ENCODE measurements around the gene STX10.
A peak's percentile ranks its signal among the peaks of the same experiment; 100 is the strongest.

The STX10 gene

GRCh38 chr19:13154911-13155471 is 4.8 kb upstream of the STX10 start:
- peak overlapping the region; percentile 88 to 99 (median 95) for H3K4me2 ChIP-seq
- no peaks in the 10 kb centered on the region for H3K27me3 ChIP-seq
- H3K4me1 ChIP-seq, result peaks cover 40 to 50% (median 43%) of the 10 kb centered on the region in 10 experiments
- peak overlapping the region; percentile 90 to 99 (median 96) for H3K27ac ChIP-seq
- no peak for TF ChIP-seq Cebpa-rat (IDR thresholded peaks at IDR 0.05)
- peak overlapping the region; percentile 92 to 100 (median 97) for H3K9ac ChIP-seq
- H3K9me3 ChIP-seq (replicated peaks in 1 of 11), result peaks cover 0 to 7% (median 0%) of the 10 kb centered on the region in 11 experiments; a peak in 5 of 22 replicates
- H3K4me3 ChIP-seq, result peak overlapping the region; percentile 91 to 100 (median 99)
- H3K36me3 ChIP-seq, result peaks cover 7 to 20% (median 13%) of the 10 kb centered on the region in 11 experiments; a peak in 21 of 22 replicates
- peaks cover 23 to 40% (median 26%) of the 10 kb centered on the region in 11 experiments for H4K20me1 ChIP-seq

- H3K36me3 ChIP-seq, result peaks cover 7 to 20% (median 13%) of the 10 kb centered on the region in 11 experiments; a peak in 21 of 22 replicates
- H3K27me3 ChIP-seq, result no peaks in the 10 kb centered on the region
- H3K9ac ChIP-seq, result peak overlapping the region; percentile 92 to 100 (median 97)
- H3K4me2 ChIP-seq, result peak overlapping the region; percentile 88 to 99 (median 95)
- peak overlapping the region; percentile 91 to 100 (median 99) for H3K4me3 ChIP-seq
- peaks cover 37 to 48% (median 41%) of the 10 kb centered on the region in 10 experiments for H3K4me1 ChIP-seq
- peak overlapping the region; percentile 90 to 99 (median 96) for H3K27ac ChIP-seq
- peaks cover 0 to 7% (median 0%) of the 10 kb centered on the region in 11 experiments; a peak in 5 of 22 replicates for H3K9me3 ChIP-seq (replicated peaks in 1 of 11)
- peaks cover 23 to 40% (median 26%) of the 10 kb centered on the region in 11 experiments for H4K20me1 ChIP-seq
- peak in 4 of 11 experiments; percentile 16 to 57 (median 43); a peak in 4 of 22 replicates for TF ChIP-seq Cebpa-rat (IDR thresholded peaks at IDR 0.05)
Measured at GRCh38 chr19:13154241-13154778, 4.1 kb upstream of the STX10 start.

- Histone ChIP-seq H3K9ac (peak overlapping the region; percentile 92 to 100 (median 97)), H3K27me3 (no peaks in the 10 kb centered on the region), H3K27ac (peak overlapping the region; percentile 90 to 99 (median 96)), H3K9me3 (replicated peaks in 1 of 11) (peaks cover 0 to 7% (median 0%) of the 10 kb centered on the region in 11 experiments; a peak in 5 of 22 replicates), H4K20me1 (peaks cover 23 to 40% (median 26%) of the 10 kb centered on the region in 11 experiments), H3K4me2 (peak overlapping the region; percentile 88 to 99 (median 95)), H3K36me3 (peaks cover 7 to 20% (median 13%) of the 10 kb centered on the region in 11 experiments; a peak in 21 of 22 replicates), H3K4me1 (peaks cover 37 to 48% (median 41%) of the 10 kb centered on the region in 10 experiments), H3K4me3 (peak overlapping the region; percentile 91 to 100 (median 99))
- TF ChIP-seq Cebpa-rat (IDR thresholded peaks at IDR 0.05), result no peak
Measured at GRCh38 chr19:13153569-13154240, 3.5 kb upstream of the STX10 start.

DNA sequence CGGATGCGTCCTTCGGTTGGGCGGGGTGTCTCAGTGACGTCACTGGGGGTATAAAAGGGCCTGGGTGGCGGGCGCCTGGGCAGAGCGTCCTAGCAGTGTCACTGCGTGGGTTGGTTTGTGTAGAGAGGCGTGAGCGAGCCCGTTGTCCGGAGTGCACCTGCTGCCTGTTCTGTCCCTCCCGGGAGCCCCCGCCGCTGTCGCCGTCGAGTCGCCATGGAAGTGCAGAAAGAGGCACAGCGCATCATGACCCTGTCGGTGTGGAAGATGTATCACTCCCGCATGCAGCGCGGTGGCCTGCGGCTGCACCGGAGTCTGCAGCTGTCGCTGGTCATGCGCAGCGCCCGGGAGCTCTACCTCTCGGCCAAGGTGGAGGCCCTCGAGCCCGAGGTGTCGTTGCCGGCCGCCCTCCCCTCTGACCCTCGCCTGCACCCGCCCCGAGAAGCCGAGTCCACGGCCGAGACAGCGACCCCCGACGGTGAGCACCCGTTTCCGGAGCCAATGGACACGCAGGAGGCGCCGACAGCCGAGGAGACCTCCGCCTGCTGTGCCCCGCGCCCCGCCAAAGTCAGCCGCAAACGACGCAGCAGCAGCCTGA is 2.9 kb upstream of the STX10 start:
- H3K27me3 ChIP-seq, result no peaks in the 10 kb centered on the region
- peaks cover 37 to 48% (median 41%) of the 10 kb centered on the region in 10 experiments for H3K4me1 ChIP-seq
- peak overlapping the region; percentile 90 to 99 (median 96) for H3K27ac ChIP-seq
- TF ChIP-seq Cebpa-rat (IDR thresholded peaks at IDR 0.05), result no peak
- peak overlapping the region; percentile 92 to 100 (median 97) for H3K9ac ChIP-seq
- peak overlapping the region; percentile 86 to 99 (median 94) for H3K4me2 ChIP-seq
- peaks cover 7 to 20% (median 13%) of the 10 kb centered on the region in 11 experiments; a peak in 21 of 22 replicates for H3K36me3 ChIP-seq
- peaks cover 0 to 7% (median 0%) of the 10 kb centered on the region in 11 experiments; a peak in 5 of 22 replicates for H3K9me3 ChIP-seq (replicated peaks in 1 of 11)
- H4K20me1 ChIP-seq, result peaks cover 23 to 40% (median 26%) of the 10 kb centered on the region in 11 experiments
- peak overlapping the region; percentile 91 to 100 (median 99) for H3K4me3 ChIP-seq

DNA sequence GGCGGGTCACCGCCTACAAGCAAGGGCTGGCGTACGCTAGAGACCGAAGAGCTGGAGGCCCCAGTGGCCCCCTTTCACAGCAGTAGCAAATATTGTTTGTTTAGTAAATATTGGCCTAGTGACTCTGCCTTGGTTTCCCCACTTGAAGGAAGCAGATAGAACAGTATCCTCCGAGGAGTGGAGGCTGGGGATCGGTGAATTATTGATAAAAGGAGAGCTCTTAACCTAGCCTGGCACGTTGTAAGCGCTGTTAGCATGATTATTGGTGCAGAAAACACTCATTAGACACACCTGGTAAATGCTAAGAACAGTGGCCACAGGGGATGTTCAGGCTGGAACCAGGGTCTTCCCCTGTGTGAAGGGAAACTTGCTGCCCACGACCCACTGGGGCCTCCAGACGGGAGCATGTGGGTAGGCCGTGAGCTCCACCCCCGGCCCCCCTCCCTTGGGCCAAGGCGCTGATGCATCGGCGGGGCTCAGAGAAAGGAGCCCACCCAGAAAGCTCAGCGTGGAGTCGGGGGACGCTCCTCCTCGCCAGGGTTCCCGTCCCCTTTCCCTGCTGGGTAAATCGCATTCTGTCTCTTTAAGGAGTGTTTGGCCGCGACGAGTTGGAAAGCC is 2.3 kb upstream of the STX10 start:
- Histone ChIP-seq H3K9ac (peak overlapping the region; percentile 92 to 100 (median 97)), H3K4me2 (peak overlapping the region; percentile 86 to 99 (median 94)), H3K27me3 (no peaks in the 10 kb centered on the region), H4K20me1 (peaks cover 23 to 40% (median 26%) of the 10 kb centered on the region in 11 experiments), H3K4me1 (peaks cover 37 to 48% (median 41%) of the 10 kb centered on the region in 10 experiments), H3K36me3 (peaks cover 7 to 20% (median 13%) of the 10 kb centered on the region in 11 experiments; a peak in 21 of 22 replicates), H3K4me3 (peak overlapping the region; percentile 91 to 100 (median 99)), H3K27ac (peak overlapping the region; percentile 90 to 99 (median 96)), H3K9me3 (replicated peaks in 1 of 11) (peaks cover 0 to 7% (median 0%) of the 10 kb centered on the region in 11 experiments; a peak in 5 of 22 replicates)
- TF ChIP-seq Cebpa-rat (IDR thresholded peaks at IDR 0.05), result no peak

GRCh38 chr19:13151605-13152355 is 1.6 kb upstream of the STX10 start:
- Histone ChIP-seq H3K4me2 (peak overlapping the region; percentile 88 to 99 (median 96)), H3K27ac (peak overlapping the region; percentile 94 to 99 (median 97)), H3K27me3 (no peaks in the 10 kb centered on the region), H4K20me1 (peaks cover 23 to 39% (median 26%) of the 10 kb centered on the region in 11 experiments), H3K9ac (peak overlapping the region; percentile 94 to 100 (median 98)), H3K4me3 (peak overlapping the region; percentile 94 to 100 (median 99)), H3K36me3 (peaks cover 7 to 20% (median 13%) of the 10 kb centered on the region in 11 experiments; a peak in 21 of 22 replicates), H3K4me1 (peaks cover 37 to 47% (median 41%) of the 10 kb centered on the region in 10 experiments), H3K9me3 (replicated peaks in 1 of 11) (peaks cover 0 to 7% (median 0%) of the 10 kb centered on the region in 11 experiments; a peak in 5 of 22 replicates)
- TF ChIP-seq Cebpa-rat (IDR thresholded peaks at IDR 0.05), result no peak

DNA sequence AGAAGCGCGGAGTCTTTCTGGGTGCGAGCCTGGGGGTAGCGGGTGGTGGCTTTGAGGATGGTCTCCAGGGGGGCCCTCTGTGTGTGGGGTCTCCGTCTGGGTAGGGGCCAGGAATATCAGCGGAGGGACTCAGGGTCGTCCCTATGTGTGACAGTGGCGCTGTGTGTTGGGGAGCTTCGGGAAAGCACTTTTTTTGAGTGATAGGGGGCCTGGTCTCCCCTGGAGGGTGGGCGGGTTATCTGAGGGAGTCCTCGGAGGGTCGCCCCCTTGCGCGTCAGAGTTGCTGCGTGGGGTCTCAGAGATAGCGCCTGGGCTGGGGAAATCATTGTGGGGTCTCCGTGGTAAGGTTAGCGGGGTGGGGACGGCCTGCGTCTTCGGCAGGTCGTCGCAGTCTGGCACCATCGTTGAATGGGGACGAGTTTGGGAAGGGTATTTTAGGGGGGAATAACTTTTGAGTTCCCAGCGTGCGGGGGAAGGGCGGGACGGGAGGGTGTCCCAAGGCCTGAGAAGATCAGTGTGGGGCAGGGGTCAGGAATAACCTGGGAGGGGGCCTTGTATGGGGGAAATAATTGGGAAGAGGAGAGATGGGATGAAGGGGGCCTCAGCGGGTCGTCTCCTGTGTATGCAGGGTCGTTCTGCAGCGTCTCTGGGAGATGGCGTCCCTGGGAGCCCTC is 893 bp upstream of the STX10 start:
- H4K20me1 ChIP-seq, result peaks cover 23 to 33% (median 26%) of the 10 kb centered on the region in 11 experiments
- H3K27me3 ChIP-seq, result no peaks in the 10 kb centered on the region
- H3K9ac ChIP-seq, result peak overlapping the region; percentile 89 to 100 (median 98)
- peaks cover 31 to 47% (median 38%) of the 10 kb centered on the region in 10 experiments for H3K4me1 ChIP-seq
- H3K9me3 ChIP-seq (replicated peaks in 1 of 11), result peaks cover 0 to 7% (median 0%) of the 10 kb centered on the region in 11 experiments; a peak in 5 of 22 replicates
- H3K36me3 ChIP-seq, result peaks cover 7 to 24% (median 14%) of the 10 kb centered on the region in 11 experiments; a peak in 21 of 22 replicates
- no peak for TF ChIP-seq Cebpa-rat (IDR thresholded peaks at IDR 0.05)
- H3K4me2 ChIP-seq, result peak overlapping the region; percentile 70 to 99 (median 95)
- peak overlapping the region; percentile 94 to 99 (median 97) for H3K27ac ChIP-seq
- H3K4me3 ChIP-seq, result peak overlapping the region; percentile 79 to 100 (median 96)

All from BLaER1 treated with 17β-estradiol and CSF1 and Interleukin-3, amounts not matched to agents 10 nM and 100 nM (cell line).